ENCODE measurements around the gene PRKCE. TPM values are rescaled to one million over a fixed set of nuclear protein-coding genes. Genes with fewer than 3 reads are reported as not detected.

The PRKCE gene
- total RNA-seq, 1 donor from 2014 or later = 6.9 TPM

GRCh38 chr2:45986509-45986908, 335.0 kb downstream of the PRKCE start:
- DNase-seq (ENCODE audit: low read depth) = no peak

DNA sequence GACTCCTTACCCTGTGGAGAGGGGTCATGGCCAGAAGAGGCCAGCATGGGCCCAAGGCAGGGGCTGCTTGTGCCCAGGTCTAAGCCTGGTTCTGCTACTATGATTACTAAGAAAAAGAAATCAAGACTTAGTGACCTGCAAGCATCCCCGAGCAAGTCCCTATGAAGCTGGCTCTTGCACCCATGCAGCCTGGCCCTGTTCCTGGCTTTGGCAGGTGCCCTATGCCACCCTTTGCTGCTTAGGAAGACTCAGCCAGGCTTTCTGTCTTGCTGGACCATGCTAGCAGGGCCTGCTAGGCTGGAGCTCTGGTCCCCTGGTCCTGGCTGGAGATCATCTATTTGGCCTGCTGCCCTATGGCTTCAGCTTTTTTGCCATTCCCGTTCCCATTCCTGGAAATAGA, 336.4 kb downstream of the PRKCE start:
- no peak for DNase-seq (ENCODE audit: low read depth)

- no peak for DNase-seq (ENCODE audit: low read depth)
Measured at GRCh38 chr2:45988879-45989278, 337.4 kb downstream of the PRKCE start.

DNA sequence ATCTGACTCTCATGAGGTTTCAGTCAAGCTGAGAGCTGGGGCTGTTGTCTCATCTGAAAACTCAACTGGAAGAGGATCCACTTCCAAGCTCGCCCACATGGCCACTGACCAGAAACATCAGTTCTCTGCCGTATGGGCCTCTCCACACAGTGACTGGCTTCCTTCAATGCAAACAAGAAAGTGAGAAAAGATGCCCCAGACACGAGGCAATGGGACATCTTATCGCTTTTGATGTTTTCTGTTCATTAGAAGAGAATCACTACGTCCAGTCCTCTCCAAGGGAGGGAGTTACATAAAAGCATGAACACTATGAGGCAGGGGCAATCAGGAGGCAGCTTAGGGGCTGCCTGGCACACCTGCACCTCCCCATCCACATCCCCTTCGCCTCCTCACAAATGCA, 338.7 kb downstream of the PRKCE start:
- no peak for DNase-seq (ENCODE audit: low read depth)

DNA sequence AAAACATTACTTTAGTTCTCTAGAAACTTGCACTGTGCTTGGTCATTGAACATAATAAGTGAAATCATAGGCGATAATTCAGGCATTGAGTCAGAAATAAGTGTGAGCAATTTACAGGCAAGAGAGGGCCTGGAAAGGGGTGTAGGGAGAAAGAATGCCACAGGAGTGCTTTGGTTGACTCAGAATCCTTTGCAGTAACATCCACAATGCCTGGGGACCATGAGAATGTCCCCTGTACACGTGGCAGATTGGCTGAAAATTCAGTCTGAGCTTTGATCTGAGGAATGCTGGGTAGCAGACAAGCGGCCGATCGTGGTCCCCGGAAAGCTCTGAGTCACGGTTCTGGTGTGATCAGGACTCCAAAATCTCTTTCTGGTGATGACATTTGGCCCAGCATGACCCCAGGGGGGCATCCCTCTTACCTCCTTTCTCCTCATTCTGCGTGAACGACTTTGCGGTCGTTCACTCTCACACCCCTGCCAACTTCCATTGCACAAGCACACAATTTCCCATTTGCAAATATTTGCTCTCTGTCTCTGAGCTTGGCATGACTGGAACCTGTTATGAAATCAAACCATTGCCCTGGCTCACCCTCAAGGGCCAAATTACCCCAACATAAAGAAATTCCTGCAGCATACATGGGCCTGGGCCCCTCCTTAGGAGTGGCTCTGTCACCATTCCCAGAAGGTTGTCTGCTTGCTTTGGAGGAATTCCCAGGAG, 340.7 kb downstream of the PRKCE start:
- DNase-seq (ENCODE audit: low read depth) = peak; percentile 75

DNA sequence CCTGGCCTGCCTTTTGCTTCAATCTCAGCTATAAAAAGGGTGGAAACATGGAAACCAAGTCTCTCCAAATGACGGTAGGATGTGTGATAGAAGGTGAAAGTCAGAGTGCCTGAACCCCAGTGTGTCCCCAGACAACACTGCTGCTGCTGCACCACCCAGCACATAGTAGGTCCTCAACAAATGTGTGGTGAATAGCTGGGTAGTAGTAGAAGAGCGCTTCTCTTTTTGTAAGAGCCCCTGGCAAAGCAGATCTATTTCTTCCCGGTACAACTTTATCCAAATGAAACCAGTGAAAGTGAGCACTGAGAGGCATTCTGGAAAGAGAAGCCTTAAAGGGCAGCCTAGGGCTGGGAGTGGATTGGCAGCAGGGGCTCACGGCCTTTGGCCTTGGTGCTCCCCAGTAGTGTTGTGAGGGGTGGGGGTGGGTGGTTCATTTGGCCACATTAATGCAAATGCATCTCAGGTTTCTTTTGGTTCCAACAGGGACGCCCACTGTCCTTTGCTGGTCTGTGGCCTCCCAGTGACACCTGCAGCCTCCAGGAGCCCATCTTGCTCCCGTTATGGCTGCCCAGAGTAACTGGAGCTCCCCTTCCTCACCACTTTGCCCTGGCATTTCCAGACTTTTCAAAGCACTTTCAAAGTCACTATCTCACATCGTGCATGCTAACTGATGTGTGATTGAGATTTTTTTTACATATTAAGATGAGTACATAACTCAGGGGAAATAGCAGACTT, 341.4 kb downstream of the PRKCE start:
- no peak for DNase-seq (ENCODE audit: low read depth)

DNA sequence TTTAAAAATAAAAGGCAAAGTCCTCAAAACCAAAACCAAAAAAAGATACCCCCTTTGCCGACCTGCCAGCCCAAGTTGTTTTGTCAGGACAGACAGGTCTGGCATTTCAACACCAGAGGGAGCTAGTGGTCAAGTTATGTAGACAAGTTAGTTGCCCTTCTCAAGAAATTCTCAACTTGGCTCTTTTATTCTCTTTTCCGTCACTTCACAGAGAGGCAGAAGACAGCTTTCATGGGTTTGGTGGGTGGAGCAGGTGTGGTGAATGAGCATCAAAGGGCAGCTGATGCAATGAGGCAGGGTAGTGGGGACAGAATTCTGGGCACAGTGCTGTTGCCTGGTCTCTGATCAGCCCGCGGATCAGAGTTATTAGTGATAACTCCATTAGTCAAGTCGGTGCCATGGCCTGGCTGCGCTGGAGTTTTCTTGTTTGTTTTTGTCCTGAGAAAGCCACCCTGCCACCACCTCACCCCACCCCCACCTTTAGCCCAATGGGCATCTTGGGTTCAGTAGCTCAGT, 342.1 kb downstream of the PRKCE start:
- DNase-seq (ENCODE audit: low read depth) = peak; percentile 81

GRCh38 chr2:45994060-45994459, 342.6 kb downstream of the PRKCE start:
- DNase-seq (ENCODE audit: low read depth) = no peak

DNA sequence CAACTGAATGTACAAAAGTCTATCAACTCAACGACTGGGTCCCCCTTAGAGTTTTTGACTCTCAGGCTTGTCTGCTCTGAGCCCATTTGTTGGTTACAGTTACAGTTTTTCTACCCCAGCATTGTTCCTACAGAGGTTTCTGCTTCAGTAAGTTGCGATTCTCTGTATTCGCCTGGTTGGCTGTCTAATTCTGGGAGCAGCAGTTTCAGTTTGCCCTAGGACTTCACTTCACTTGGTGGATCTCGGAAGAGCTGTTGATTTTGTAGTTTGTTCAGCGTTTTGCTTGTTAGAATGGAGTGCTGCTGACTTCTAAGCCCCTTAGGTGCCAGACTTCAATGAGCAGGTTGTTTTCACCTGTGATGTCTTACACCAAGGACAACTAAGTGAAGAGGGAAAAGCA, 349.2 kb downstream of the PRKCE start:
- peak; percentile 53 for DNase-seq (ENCODE audit: low read depth)

GRCh38 chr2:46001290-46001689, 349.8 kb downstream of the PRKCE start:
- no peak for DNase-seq (ENCODE audit: low read depth)

- DNase-seq (ENCODE audit: low read depth) = peak; percentile 43
Measured at GRCh38 chr2:46001741-46002506, 350.4 kb downstream of the PRKCE start.

DNA sequence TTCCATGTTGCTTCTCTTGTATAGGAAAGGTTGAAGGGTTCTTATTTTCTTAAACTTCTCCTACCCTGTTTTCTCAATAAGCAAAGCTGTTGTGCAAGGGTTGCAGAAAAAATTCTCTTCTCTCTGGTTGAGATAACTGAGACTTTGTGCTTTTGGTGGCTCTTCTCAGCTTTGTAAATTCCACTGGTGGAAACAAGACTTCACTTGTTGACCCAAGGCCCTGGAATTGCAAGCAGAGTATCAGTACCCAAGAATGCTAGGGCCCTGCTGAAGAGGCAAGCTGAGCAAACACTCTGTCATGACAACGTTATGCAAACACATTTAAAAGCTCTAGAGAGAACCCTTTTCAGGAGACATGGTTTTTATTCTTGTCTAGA, 351.0 kb downstream of the PRKCE start:
- peak; percentile 36 for DNase-seq (ENCODE audit: low read depth)

DNA sequence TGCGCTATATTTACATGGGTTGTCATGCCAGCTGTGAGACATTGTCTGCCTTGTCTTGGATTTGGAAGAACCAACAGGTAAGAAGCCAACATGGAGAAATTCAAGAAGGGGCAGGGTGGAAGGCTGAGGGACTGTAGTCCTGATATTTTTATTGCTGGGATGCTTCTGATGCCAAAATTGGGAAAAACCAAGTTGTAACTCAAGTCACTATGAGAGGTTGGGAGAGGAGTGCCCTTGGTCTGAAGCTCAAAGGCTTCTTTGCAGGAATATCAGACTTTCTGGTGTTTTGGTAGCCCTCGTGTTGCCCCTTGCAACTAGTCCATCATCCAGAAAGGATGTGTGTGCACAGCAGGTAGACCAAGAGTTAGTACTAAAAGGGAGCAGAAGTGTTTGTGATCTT, 351.5 kb downstream of the PRKCE start:
- no peak for DNase-seq (ENCODE audit: low read depth)

- DNase-seq (ENCODE audit: low read depth) = peak; percentile 71
Measured at GRCh38 chr2:46003903-46004473, 352.5 kb downstream of the PRKCE start.

- peak; percentile 78 for DNase-seq (ENCODE audit: low read depth)
Measured at GRCh38 chr2:46006473-46007025, 355.1 kb downstream of the PRKCE start.

GRCh38 chr2:46007412-46007811, 355.9 kb downstream of the PRKCE start:
- no peak for DNase-seq (ENCODE audit: low read depth)

- DNase-seq (ENCODE audit: low read depth) = peak; percentile 54
Measured at GRCh38 chr2:46008091-46008870, 356.8 kb downstream of the PRKCE start.

DNA sequence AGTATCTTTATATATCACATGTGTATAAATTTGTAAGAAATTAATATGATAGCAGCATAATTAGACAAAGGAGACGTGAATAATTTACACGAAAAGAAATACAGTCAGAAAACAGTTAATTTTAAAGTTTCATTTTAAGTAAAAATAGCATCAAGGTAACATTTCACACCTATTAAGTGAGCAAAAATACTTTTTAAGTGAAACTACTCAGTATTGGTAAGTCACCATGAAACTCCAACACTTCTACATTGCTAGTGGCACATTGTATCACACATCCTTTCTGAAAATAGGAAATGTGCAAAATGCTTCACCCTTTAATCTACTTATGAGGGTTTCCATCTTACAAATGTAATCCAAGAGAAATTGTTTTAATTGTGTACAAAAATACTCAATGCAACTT, 357.8 kb downstream of the PRKCE start:
- DNase-seq (ENCODE audit: low read depth) = no peak

DNA sequence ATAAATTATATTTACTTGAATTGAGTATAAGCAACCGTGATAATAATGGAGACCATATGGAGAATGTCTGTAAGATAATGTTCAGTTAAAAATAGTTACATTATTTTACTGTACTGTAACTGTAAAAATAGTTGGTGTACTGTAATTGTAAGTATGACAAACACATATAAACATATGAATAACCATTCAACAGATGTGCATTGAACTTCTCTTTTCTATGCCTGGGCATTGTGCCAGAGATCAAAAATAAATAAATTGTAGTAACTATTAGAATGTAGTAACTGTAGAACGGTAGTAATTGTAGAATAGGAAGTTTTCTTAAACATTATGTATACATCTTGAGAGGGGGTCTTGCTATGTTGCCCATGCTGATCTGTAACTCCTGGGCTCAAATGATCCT, 358.3 kb downstream of the PRKCE start:
- no peak for DNase-seq (ENCODE audit: low read depth)

DNA sequence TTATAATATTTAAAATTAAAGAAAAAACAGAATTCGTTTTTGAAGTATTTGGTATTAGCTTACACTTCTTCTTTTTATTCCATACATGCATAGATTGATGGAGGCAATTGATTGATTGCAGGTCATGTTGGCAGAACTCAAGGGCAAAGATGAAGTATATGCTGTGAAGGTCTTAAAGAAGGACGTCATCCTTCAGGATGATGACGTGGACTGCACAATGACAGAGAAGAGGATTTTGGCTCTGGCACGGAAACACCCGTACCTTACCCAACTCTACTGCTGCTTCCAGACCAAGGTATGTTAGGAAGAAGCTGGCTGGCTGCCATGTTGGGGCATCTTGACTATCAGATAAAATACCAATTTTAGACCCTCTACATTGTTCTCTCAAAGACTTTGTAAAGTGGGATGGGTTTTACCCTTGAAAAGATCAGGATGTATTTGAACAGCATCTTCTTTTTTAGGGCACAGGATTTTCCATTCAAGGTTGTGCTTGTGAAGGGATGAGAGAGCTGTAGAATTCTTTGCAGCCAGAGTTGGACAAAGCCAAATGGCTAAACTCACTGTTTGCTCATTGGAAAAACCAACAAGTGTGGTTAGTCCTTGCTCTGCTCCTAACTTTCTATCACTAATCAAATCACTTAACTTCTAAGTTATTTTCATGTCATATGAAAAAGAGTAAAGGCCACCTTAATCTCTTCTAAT, 358.9 kb downstream of the PRKCE start:
- DNase-seq (ENCODE audit: low read depth) = no peak
